ENCODE results near the gene EIF4H. TPM values are rescaled to one million over a fixed set of nuclear protein-coding genes. Genes with fewer than 3 reads are reported as not detected.

Gene EIF4H
- total RNA-seq, result 270 and 295 TPM in 2 replicates

GRCh38 chr7:74173866-74174605, at the start of gene EIF4H:
Gene EIF4H (plus strand): TSS chr7:74174356. CDS start chr7:74174384, 28 bp downstream.
- H3K4me2 ChIP-seq (ENCODE audit: insufficient read depth, low read length), result peak within 1 kb of the TSS; percentile 91
- no peak for TF ChIP-seq CTCF (IDR thresholded peaks at IDR 0.05; ENCODE audit: extremely low read depth, low read depth, low read length)
- no peaks in the 10 kb centered on the region for H3K27me3 ChIP-seq (ENCODE audit: insufficient read depth, low read length)
- H3K27ac ChIP-seq (ENCODE audit: low read depth, low read length), result peak within 1 kb of the TSS; percentile 90
- peaks cover 20% of the 10 kb centered on the region for H3K36me3 ChIP-seq (ENCODE audit: insufficient read depth, low read length)
- peak within 1 kb of the TSS; percentile 90 for H2AFZ ChIP-seq (ENCODE audit: low read length)
- peaks cover 40% of the 10 kb centered on the region for H3K4me1 ChIP-seq (ENCODE audit: insufficient read depth, low read length)
- H3K9me3 ChIP-seq (ENCODE audit: low read depth, low read length), result no peaks in the 10 kb centered on the region
- H3K79me2 ChIP-seq (ENCODE audit: insufficient read depth, low read length), result peaks cover 57% of the 10 kb centered on the region
- peak within 1 kb of the TSS; percentile 90 for H3K4me3 ChIP-seq (ENCODE audit: insufficient read depth, low read length)
- H4K20me1 ChIP-seq (ENCODE audit: insufficient read depth, low read length), result peaks cover 41% of the 10 kb centered on the region
- DNase-seq (ENCODE audit: insufficient read length, low spot score, missing footprints), result peak; percentile 99

DNA sequence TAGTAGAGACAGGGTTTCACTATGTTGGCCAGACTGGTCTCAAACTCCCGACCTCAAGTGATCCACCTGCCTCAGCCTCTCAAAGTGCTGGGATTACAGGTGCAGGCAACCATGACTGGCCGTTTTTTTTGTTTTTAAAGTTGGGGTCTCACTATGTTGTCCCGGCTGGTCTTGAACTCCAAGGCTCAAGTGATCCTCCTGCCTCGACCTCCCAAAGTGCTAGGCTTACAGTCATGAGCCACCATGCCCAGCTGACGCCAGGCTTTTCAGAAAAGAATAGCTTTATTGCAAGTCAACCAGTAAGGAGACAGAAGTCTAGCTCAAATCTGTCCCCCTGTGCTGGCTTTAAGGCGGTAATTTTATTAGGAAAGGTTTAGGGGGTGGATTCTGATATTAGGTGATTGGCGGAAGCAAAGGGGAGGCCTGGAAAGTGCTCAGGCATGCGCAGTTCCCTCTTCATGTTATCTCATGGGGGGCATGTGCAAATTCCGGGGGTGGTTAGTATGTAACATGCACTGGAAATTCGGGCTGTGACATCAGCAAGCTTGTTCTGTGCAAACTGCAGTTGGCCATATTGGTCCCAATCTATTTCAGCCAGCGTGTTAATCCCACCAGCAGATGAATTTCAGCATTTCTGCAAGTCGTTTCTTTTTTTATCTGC, 47.8 kb upstream of the EIF4H start:
- Histone ChIP-seq H3K27ac (ENCODE audit: low read depth, low read length) (no peak overlapping the region), H3K4me2 (ENCODE audit: insufficient read depth, low read length) (no peak overlapping the region), H3K79me2 (ENCODE audit: insufficient read depth, low read length) (no peaks in the 10 kb centered on the region), H3K4me1 (ENCODE audit: insufficient read depth, low read length) (no peaks in the 10 kb centered on the region), H3K36me3 (ENCODE audit: insufficient read depth, low read length) (no peaks in the 10 kb centered on the region), H3K27me3 (ENCODE audit: insufficient read depth, low read length) (no peaks in the 10 kb centered on the region), H4K20me1 (ENCODE audit: insufficient read depth, low read length) (no peaks in the 10 kb centered on the region), H3K4me3 (ENCODE audit: insufficient read depth, low read length) (no peak overlapping the region), H2AFZ (ENCODE audit: low read length) (no peak overlapping the region), H3K9me3 (ENCODE audit: low read depth, low read length) (no peaks in the 10 kb centered on the region)
- no peak for TF ChIP-seq CTCF (IDR thresholded peaks at IDR 0.05; ENCODE audit: extremely low read depth, low read depth, low read length)
- no peak for DNase-seq (ENCODE audit: insufficient read length, low spot score, missing footprints)

DNA sequence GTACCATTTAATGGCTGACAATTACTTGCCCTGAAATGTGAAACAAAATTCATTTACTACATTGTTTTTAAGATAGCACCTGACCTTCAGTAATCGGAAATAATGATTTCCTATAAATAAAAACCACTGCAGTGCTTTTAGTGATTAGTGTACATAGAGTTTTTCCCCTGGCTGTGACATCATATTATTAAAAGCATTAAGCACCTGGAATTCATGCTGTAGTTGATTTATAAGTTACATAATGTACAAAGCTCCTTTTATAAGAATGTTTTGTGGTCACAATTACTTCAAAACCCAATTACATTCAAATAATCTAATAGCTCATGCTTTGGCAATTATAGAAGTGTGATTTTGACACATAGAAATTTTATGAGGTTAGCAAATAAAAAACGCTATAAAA, 44.3 kb upstream of the EIF4H start:
- Histone ChIP-seq H3K36me3 (ENCODE audit: insufficient read depth, low read length) (no peaks in the 10 kb centered on the region), H3K4me2 (ENCODE audit: insufficient read depth, low read length) (no peak overlapping the region), H3K4me1 (ENCODE audit: insufficient read depth, low read length) (no peaks in the 10 kb centered on the region), H2AFZ (ENCODE audit: low read length) (no peak overlapping the region), H3K79me2 (ENCODE audit: insufficient read depth, low read length) (no peaks in the 10 kb centered on the region), H3K27ac (ENCODE audit: low read depth, low read length) (no peak overlapping the region), H4K20me1 (ENCODE audit: insufficient read depth, low read length) (no peaks in the 10 kb centered on the region), H3K9me3 (ENCODE audit: low read depth, low read length) (no peaks in the 10 kb centered on the region), H3K27me3 (ENCODE audit: insufficient read depth, low read length) (no peaks in the 10 kb centered on the region), H3K4me3 (ENCODE audit: insufficient read depth, low read length) (no peak overlapping the region)
- TF ChIP-seq CTCF (IDR thresholded peaks at IDR 0.05; ENCODE audit: extremely low read depth, low read depth, low read length), result no peak
- DNase-seq (ENCODE audit: insufficient read length, low spot score, missing footprints), result no peak

- Histone ChIP-seq H3K27me3 (ENCODE audit: insufficient read depth, low read length) (no peaks in the 10 kb centered on the region), H3K4me2 (ENCODE audit: insufficient read depth, low read length) (no peak overlapping the region), H3K4me1 (ENCODE audit: insufficient read depth, low read length) (no peaks in the 10 kb centered on the region), H3K36me3 (ENCODE audit: insufficient read depth, low read length) (no peaks in the 10 kb centered on the region), H3K9me3 (ENCODE audit: low read depth, low read length) (no peaks in the 10 kb centered on the region), H3K4me3 (ENCODE audit: insufficient read depth, low read length) (no peak overlapping the region), H3K79me2 (ENCODE audit: insufficient read depth, low read length) (no peaks in the 10 kb centered on the region), H3K27ac (ENCODE audit: low read depth, low read length) (no peak overlapping the region), H2AFZ (ENCODE audit: low read length) (no peak overlapping the region), H4K20me1 (ENCODE audit: insufficient read depth, low read length) (no peaks in the 10 kb centered on the region)
- no peak for DNase-seq (ENCODE audit: insufficient read length, low spot score, missing footprints)
- TF ChIP-seq CTCF (IDR thresholded peaks at IDR 0.05; ENCODE audit: extremely low read depth, low read depth, low read length), result no peak
Observed at GRCh38 chr7:74130518-74130917, 43.6 kb upstream of the EIF4H start.

Data from osteoblast (primary cell).